NK-92 treated with Interleukin-12 subunit alpha and Interleukin-12 subunit beta, amount 100 ng/mL, for 24 hours (cell line): ENCODE data around the gene TMC1.

Experiments used
- DNase-seq: peaks from one replicate; lab custom pipeline; 2025; lab: John Stamatoyannopoulos, UW

The TMC1 gene

DNA sequence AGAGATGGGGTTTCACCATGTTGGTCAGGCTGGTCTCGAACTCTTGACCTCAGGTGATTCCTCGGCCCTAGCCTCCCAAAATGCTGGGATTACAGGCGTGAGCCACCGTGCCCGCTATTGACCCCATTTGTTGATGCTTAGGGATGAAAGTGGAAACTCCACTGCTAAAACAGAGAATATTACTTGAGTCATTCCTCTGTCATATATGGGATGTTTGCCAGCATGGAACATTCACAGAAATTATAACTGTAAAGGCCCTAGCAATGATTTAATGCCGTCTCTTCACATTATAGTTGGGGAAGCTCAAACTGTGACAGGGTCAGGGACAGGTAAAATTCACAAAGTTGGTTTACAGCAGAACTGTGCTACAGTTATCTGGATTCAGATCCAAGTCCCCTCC, 94.5 kb downstream of the TMC1 start:
- DNase-seq: no peak

DNA sequence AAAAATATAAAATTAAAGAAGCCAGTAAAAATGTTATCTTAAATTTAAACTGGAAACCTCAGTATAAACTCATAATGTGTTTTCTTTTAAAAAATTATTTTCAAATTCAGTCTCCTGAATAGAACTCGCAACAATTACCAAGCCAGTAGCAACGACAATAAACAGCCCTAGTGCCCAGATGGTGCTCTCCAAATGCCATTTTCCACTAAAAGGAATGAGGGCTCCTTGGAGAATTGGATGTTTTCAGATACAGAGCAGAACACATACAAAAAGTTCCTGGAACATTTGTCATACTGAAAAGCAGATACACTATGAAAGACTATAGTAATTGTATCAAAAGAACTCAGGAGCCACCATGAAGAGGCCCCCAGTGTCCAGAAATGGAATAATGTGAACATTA, 97.4 kb downstream of the TMC1 start:
- DNase-seq: no peak

DNA sequence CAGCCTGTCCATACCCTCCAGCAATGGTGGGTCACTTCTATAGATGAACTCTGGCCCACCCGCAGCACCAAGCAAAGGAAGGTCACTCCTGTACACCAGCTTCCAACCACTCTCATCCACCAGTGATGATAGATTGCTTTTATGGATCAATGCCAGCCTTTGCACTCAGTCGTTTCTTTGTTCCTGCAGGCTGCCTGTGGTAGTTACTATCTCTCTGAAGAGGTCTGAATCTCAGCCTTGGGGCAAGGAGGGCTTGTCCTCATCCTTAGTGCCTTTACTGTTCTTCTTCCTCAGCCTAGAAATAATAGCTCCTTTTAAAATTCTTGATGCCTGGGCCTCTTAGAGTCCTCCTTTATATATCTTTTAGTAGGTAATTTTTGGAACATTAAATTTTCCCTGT, 100.8 kb downstream of the TMC1 start:
- DNase-seq: no peak

DNA sequence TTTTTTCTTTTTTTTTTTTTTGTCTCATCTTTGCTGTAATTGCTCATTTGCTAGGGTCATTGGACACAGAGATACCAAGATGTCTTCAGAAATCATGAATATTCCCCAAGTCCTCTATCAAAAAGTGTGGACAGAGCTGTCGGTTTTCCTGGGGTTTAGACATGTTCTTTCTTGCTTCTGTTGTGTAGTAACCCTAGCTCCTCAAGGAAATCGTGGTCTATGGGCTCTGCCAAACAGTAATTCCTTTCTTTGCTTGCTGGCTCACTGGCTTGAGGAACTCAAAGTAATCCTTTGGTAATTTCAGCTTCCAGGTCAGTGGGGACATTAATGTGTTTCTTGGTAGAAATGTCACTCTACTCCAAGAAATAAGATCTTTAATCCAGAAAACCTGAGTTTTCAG, 101.7 kb downstream of the TMC1 start:
- DNase-seq: no peak

DNA sequence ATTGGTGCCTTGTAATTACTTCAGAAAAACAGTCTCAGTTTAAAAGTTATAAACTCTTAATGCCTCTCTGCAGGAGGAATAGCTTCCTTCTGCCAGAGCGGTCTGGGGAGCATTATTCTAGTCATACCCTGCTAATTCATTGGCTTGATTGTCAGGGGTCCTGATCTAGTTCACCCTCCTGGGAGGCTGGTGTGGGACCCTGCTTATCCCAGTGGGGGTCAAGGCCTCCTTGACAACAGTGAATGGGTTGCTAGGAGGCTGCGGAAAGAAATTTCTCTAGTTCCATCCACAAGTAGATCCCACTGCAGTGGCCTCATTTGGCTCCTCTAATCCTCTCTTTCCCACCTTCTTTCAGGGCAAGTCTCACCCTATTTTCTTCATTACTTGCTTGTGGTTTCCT, 105.7 kb downstream of the TMC1 start:
- DNase-seq: no peak

DNA sequence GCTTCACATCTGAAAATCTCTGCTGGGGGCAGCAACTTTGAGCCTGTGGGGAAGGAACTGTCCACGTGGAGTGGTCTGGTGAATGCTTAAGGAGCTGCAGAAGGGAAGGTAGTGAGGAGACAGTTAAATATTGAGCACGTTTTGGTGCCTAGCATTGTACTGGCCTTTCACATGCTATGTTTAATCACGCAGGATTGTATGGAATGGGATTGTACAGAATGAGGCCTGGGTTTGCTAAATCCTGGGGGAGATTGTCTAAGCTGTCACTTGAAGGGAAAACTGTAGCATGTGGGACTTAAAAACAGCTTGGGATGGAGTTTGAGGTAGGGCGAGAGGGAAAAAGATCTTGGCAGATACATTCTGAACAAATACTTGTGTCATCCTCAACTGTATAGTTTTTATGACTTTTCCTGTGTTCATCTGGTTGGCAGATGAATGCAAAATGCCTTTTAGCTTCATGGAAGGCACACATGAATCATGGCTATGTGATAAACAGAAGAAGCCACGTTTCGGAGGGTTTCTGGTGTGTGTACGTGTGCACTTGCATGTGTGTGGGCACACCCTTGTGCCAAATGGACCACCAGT, 106.6 kb downstream of the TMC1 start:
- DNase-seq: no peak

DNA sequence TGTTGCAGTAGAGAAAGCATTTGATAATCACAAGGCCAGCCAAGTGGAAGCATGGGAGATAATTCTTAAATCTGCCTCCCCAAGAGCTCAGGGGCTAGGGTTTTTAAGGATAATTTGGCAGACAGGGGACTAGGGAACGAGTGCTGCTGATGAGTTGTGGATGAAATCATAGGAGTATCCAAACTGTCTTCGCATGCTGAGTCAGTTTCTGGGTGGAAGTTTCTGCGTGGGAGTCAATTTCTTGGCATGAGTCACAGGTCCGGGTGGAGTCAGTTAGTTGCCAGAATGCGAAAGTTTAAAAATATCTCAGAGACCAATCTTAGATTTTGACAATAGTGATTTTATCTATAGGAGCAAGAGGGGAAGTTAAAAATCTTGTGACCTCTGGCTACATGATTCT, 112.6 kb downstream of the TMC1 start:
- DNase-seq: no peak

DNA sequence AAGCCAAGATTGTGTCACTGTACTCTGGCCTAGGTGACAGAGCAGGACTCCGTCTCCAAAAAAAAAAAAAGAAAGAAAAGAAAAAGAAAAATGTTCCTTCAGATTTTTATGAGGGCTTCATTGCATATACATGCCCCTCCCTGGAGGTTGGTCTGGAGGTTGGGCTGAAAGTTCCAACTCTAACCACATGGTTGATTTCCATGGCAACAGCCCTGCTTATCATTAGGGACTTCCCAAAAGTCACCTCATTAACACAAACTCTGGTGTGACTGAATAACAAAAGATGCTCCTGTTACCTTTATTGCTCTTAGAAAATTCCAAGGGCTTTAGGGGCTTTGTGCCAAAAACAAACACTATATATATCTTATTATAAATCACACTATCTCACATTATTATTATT, 113.8 kb downstream of the TMC1 start:
- no peak for DNase-seq

DNA sequence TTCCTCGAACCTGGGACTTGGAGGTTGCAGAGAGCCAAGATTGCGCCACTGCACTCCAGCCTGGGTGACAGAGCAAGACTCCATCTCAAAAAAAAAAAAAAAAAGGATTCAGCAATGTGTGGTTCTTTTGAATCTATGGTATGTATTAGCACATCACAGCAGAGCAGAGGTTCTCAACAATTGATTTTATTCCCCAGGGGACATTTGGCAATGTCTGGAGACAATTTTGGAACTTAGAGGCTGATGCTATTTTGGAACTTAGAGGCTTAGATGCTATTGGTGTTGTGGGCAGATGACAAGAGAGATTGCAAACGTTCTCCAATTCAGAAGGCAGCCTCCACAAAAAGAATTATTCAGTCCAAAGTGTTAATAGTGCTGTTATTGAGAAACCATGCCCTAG, 115.2 kb downstream of the TMC1 start:
- DNase-seq: no peak

DNA sequence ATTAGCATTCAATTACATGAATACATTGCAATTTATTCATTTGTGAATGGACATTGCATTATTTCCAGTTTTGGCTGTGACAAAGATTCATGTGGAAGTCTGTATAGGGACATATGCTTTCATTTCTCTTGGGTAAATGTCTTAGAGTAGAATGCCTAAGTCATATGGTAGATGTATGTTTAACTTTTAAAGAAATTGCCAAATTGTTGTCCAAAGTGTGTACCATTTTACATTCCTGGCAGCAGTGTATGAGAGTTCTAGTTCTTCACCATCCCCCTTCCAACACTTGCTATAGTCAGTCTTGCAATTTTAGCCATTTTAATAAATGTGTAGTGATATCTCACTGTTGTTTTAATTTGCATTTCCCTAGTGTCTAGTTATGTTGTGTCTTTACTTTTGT, 122.2 kb downstream of the TMC1 start:
- DNase-seq: no peak

DNA sequence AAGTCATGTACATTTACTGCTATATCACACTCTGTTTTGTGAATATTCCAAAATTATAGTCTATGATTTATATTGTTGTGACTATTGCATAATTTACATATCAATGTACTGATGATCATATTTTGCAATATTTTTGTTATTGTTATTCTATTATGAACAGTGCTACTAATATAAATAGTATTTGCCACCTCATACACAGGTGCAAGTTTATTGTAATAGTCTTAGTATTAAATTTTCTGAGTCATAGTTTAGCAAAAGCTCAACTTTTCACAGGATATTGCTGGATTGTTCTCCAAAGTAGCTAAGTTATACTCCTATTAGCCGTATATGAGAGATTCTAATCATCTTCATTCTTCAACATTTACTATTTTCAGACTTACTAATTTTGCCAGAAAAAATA, 124.7 kb downstream of the TMC1 start:
- DNase-seq: no peak

DNA sequence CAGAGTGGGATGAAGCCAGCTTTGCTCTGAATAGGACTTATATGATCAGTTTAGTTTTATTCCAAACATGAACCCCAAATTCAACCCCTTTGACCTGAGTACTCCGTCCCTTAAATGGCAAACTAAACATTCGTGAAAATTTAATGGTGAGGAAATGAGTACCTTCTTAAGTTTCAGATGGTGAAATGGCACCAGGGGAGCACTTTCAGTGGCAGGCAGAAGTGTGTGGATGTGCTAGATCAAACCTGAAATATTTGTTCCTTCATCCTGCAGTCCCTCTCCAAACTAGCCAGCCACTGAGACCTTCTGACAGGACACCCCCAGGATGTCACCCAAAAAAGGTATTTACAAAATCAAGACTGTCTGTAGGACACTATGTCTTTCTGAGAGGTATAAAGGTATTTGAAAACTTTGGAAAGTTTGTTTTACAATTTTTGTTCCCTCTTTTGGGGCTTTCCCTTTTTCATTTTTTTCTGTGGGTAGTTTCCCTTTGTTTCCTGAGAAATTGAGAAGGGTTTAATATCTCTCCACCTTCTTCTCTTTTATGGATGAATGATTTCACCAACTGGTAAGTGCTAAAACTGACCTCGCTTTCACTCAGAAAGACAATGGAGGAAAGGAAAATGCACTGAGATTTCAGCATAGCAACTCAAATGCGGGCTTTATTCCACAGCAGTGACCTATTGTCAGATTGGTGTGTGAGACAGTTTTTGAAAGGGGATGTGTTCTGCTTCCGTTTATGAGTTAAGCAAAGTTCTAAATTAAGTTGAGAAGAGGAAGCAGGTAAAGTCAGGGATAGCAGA, 127.1 kb downstream of the TMC1 start:
- no peak for DNase-seq

DNA sequence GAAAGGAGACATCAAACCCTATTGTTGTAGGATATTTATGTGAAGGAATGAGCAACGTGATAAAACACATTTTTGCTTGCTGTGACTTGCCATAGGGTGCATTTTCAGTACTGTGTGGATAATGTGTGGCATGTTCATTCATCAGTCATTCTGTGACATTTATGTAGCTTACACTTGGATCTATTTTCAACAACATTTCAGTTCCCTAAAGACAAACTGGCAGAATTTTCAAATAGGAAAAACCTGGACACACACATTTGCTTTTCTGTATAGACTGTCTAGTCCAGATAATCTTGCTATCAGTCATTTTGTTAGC, 127.7 kb downstream of the TMC1 start:
- DNase-seq: no peak

DNA sequence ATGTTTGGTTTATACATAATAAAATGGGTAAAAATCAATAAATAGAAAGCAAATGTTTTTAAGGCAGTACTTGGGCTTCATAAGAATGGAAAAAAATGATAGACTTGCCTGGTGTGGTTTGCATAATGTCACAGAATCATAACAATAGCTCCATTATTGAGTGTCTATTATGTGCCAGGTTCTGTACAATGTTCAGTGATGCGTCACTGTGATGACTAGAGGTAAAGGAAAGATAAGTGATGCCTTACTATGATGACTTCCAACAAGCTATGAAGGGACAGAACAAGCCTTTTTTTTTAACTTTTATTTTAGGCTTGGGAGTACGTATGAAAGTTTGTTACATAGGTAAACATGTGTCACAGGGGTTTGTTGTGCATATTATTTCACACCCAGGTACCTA, 128.8 kb downstream of the TMC1 start:
- DNase-seq: no peak

DNA sequence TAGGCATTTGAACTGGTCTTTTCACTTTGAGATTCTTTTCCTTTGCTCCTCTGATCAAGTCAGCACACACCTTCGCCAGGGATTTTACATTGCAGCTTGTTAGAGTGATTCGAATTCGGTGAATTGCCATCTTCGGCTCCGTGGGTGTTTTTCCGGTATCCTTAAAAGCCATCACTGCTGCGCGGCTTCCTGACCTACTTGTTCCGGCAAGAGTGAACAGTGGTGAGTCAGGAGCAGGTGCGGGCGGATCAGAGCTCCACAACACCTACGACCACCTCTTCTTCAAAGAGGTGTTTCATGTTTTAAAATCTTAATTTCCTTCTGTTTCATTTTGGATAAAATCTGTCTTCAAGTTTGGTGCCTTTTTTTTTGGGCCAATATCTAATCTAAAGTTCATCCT, 134.6 kb downstream of the TMC1 start:
- no peak for DNase-seq

DNA sequence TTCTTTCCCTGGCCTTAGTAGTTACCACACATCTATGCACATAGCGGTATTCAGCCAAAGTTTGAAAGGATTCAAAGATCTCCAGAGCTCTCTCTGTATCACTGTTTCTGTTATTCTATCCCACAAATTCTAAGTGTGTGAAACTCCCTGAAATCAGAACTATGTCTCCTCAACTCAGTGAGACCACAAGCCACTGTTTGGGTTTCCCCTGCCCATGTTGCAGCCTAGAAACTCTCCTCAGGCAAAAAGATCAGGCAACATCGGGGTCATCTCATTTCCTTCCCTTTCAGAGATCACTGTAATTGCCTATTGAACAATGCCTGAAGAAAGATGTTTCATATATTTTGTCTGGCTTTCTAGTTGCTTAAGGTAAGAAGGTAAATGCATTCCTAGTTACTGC, 135.6 kb downstream of the TMC1 start:
- no peak for DNase-seq

DNA sequence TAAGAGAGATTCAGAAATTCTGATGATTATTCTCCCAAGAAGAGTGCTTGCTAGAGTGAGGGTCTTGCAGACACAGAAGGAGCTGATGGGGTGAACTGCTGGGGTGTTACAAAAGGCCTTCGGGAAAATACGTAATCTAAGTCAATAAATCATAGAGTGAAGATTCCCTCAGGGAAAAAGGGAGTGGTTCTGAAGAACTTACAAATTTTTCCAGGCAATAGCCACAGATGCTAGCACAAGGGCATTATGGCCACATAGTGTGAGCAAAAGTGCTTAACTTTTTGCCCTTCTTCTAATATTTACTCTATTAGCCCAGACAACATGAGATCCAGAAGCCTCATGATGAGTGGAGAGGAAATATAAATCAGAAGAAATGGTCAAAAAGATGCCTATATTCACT, 137.3 kb downstream of the TMC1 start:
- no peak for DNase-seq

DNA sequence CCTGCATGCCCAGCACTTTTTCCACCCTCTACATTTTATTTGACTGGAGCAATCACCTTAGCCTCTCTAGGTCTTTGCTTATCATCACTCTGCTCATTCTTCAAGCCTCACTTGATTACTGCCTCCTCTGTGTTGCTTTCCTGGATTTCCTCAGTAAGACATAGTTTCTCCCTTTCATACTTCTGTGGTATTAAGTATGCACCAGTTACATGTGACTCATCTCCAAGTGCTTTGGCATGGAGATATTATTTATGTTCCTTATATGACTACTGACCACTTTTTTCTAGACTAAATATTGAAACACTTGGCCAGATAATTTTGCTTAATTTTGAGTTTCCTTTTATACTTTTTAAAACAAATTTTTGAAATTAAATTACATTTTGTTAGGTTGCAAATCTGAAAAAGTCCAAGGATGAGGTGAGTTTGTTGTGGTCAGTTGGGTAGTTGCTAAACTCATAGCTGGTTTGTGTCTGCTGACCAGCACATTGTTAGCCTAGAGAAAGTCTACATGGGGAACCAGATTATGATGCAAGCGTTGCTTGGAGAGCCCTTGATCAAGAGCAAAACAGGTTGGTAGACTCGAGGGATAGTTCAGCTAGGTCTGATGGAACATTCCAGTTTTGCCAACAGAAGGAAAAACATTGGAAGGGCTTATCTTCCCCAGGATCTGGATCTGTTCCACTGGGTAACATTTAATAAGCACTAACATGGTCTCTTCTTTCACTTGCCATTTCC, 140.2 kb downstream of the TMC1 start:
- DNase-seq: no peak

DNA sequence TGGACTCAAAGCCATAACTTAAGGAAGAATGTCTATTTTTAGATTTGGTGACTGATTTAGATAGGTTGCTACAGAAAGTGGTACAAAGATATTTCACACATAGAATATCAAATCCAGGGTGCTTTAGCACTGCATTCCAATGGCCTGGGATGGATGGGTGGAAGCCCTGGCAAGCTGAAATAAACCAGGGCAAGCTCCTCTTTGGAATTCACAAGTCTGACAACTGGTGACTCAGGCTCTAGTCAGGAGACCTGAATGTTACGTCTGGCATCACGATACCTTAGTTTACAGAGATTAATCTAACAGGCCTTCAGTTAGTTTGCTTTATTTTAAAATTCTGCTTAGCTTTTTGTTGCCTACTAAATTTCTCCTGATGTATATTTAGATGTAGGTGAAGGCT, 144.0 kb downstream of the TMC1 start:
- no peak for DNase-seq

DNA sequence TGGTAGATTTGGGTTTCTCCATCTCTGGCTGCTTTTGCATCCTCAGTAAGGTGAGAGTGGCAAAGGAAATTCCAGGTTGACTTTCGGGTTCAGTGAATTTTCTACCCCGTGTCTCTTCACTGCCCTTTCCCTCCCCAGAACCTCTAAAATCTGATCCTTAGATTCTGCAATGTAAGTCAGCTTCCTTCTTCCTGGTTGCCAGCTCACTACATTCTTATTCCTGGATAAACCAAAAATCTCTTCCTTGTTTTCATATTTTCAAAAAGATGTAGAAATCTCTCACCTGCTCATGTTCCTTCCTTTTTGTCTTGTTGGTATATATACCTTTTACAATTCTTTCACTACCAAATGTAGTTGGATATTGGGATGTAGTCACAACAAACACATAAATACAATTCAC, 145.8 kb downstream of the TMC1 start:
- no peak for DNase-seq

DNA sequence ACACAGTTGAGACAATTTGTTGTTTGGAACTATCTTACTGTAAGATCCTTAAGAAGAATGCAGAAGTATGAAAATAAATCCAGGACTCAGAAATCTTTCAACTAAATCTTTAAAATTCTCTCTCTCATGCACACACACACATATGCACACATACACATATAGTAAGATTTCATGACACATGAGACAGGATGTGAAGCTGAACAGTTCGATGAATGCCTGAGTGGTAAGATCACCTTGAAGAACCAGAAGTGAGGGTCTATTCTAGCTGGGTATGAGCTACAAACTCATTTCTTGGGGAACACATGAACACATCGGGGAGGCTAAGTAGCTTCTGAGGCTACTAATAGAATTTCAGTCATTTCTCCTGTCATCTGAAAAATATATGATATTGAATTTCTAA, 153.6 kb downstream of the TMC1 start:
- no peak for DNase-seq

DNA sequence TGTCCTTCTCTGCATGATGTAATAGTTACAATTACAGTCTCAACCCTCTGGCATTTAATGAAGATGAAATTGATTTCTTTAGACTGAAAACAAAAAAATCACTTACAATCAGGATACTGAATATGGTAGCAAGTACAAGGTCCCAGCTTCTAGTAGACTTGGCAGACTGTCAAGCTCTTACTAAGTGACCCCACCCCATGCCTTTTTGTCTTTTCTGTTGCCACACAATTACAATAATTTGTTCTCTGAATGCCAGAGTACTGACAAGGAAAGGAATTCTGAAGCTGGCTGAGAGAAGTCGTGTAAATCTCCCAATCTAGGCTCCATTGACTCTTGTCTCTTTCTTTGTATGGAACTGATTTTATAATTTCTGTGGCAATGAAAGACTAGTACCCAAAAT, 154.2 kb downstream of the TMC1 start:
- no peak for DNase-seq

DNA sequence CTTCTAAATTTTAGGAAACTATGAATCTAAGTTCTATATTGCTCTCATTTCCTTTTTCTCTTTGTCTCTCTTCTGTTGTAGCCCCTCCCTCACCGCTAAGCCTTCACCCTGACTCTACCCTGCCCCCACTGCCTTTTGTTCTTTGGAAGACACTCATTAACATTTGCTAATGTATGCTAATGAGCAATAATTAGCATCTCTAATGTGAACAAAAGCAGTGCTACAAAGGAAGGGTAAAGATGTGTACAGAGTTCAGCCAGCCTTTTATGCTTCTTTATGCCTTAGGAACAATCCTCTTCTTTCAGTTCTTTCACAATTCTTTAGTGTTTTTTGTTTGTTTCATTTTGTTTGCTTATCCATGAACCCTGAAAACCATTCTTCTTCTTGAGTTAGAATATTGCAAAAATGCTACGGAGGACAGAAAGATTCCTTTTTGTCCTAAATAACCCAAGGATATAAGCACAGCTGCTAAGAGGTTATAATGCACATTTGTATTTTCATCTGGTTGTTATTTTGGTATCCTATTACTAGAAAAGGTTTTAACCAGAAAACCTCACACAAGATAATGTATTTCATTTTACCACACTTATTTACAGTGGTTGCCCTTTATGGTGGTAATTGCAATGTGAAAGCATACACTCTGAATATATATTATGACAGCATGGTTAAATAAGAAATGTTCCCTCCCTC, 159.3 kb downstream of the TMC1 start:
- DNase-seq: no peak
